Measurements from ENCODE around the gene CTTNBP2. TPM values are rescaled to one million over a fixed set of nuclear protein-coding genes. Genes with fewer than 3 reads are reported as not detected.

Gene CTTNBP2
- total RNA-seq, 1 donor from 2014 or later, result 3.0 TPM

GRCh38 chr7:117858712-117859111 lies 14.5 kb downstream of the CTTNBP2 start:
- no peak for DNase-seq (ENCODE audit: low spot score in 2 of 2)
- H3K36me3 ChIP-seq, result peaks cover 0 to 3% of the 10 kb centered on the region in 2 donors
- H3K4me1 ChIP-seq, result no peaks in the 10 kb centered on the region
- no peaks in the 10 kb centered on the region for H3K9me3 ChIP-seq
- intact Hi-C loops (cut with DNase I), result no loop called here
- no peaks in the 10 kb centered on the region for H3K27me3 ChIP-seq
- TF ChIP-seq CTCF (IDR thresholded peaks at IDR 0.05), result no peak
- H3K27ac ChIP-seq, result no peak overlapping the region
- no peak overlapping the region for H3K4me3 ChIP-seq

GRCh38 chr7:117857718-117858117 lies 15.5 kb downstream of the CTTNBP2 start:
- H3K9me3 ChIP-seq, result no peaks in the 10 kb centered on the region
- DNase-seq (ENCODE audit: low spot score in 2 of 2), result no peak
- H3K36me3 ChIP-seq, result peaks cover 0 to 3% of the 10 kb centered on the region in 2 donors
- H3K27me3 ChIP-seq, result no peaks in the 10 kb centered on the region
- H3K4me1 ChIP-seq, result no peaks in the 10 kb centered on the region
- intact Hi-C loops (cut with DNase I), result no loop called here
- H3K4me3 ChIP-seq, result no peak overlapping the region
- no peak overlapping the region for H3K27ac ChIP-seq
- no peak for TF ChIP-seq CTCF (IDR thresholded peaks at IDR 0.05)

GRCh38 chr7:117856196-117856595 lies 17.0 kb downstream of the CTTNBP2 start:
- H3K4me3 ChIP-seq, result no peak overlapping the region
- no peaks in the 10 kb centered on the region for H3K9me3 ChIP-seq
- DNase-seq (ENCODE audit: low spot score in 2 of 2), result no peak
- no peak for TF ChIP-seq CTCF (IDR thresholded peaks at IDR 0.05)
- peaks cover 0 to 3% of the 10 kb centered on the region in 2 donors for H3K36me3 ChIP-seq
- H3K4me1 ChIP-seq, result no peaks in the 10 kb centered on the region
- H3K27ac ChIP-seq, result no peak overlapping the region
- intact Hi-C loops (cut with DNase I), result no loop called here
- H3K27me3 ChIP-seq, result no peaks in the 10 kb centered on the region

- Histone ChIP-seq H3K4me3 (no peak overlapping the region), H3K4me1 (no peaks in the 10 kb centered on the region), H3K27ac (no peak overlapping the region), H3K27me3 (no peaks in the 10 kb centered on the region), H3K9me3 (no peaks in the 10 kb centered on the region), H3K36me3 (peaks cover 0 to 3% of the 10 kb centered on the region in 2 donors)
- no peak for TF ChIP-seq CTCF (IDR thresholded peaks at IDR 0.05)
- no peak for DNase-seq (ENCODE audit: low spot score in 2 of 2)
- intact Hi-C loops (cut with DNase I), result no loop called here
Observed at GRCh38 chr7:117854186-117854585, 19.1 kb downstream of the CTTNBP2 start.

- Histone ChIP-seq H3K4me1 (no peaks in the 10 kb centered on the region), H3K27me3 (no peaks in the 10 kb centered on the region), H3K27ac (no peak overlapping the region), H3K4me3 (no peak overlapping the region), H3K9me3 (no peaks in the 10 kb centered on the region), H3K36me3 (no peaks in the 10 kb centered on the region)
- no peak for DNase-seq (ENCODE audit: low spot score in 2 of 2)
- TF ChIP-seq CTCF (IDR thresholded peaks at IDR 0.05), result no peak
- intact Hi-C loops (cut with DNase I), result no loop called here
Observed at GRCh38 chr7:117848941-117849340, 24.3 kb downstream of the CTTNBP2 start.

- Histone ChIP-seq H3K36me3 (no peaks in the 10 kb centered on the region), H3K27ac (no peak overlapping the region), H3K4me1 (no peaks in the 10 kb centered on the region), H3K27me3 (no peaks in the 10 kb centered on the region), H3K4me3 (no peak overlapping the region), H3K9me3 (no peaks in the 10 kb centered on the region)
- intact Hi-C loops (cut with DNase I), result no loop called here
- TF ChIP-seq CTCF (IDR thresholded peaks at IDR 0.05), result no peak
- DNase-seq (ENCODE audit: low spot score in 2 of 2), result no peak
Observed at GRCh38 chr7:117844678-117845077, 28.6 kb downstream of the CTTNBP2 start.
